PC-9 (cell line): ENCODE results near the gene PALMD. TPM values are rescaled to one million over a fixed set of nuclear protein-coding genes. Genes with fewer than 3 reads are reported as not detected.

Source experiments
- BruUV-seq: library from RNA; stranded (reverse); fragments of 400-500 nt; replicated peaks from 2 replicates; lab custom pipeline; 2021; lab: Mats Ljungman, UMichigan
- CTCF ChIA-PET: fragments of 300-600 bp; sonication (Branson Sonifier 250); formaldehyde crosslinking; loops from one replicate; lab custom pipeline; 2022; ENCODE audit warnings: antibody characterized with exemption; lab: Charles Lee
- POLR2A ChIA-PET: fragments of 300-600 bp; sonication (Branson Sonifier 250); formaldehyde crosslinking; loops from one replicate; lab custom pipeline; 2022; ENCODE audit warnings: antibody characterized with exemption; ENCODE audit not compliant: unreplicated experiment; lab: Charles Lee
- DNase-seq, 2 experiments: peaks; one replicate each; pipeline versions ENCODE4 v3.0.0 to v3.0.0-alpha.2; 2015 to 2022; ENCODE audit warnings: mixed read lengths in 1 of 2
- H2AFZ ChIP-seq: fragments of 200-600 bp; sonication (generic); 2 replicates; pipeline ENCODE4 v1.8.1; 2017; ENCODE audit warnings: antibody characterized with exemption
- H3F3A ChIP-seq: fragments of 200-600 bp; sonication (generic); 2 replicates; pipeline ENCODE4 v1.8.1; 2017; ENCODE audit warnings: antibody characterized with exemption, mild to moderate bottlenecking, low read depth; ENCODE audit not compliant: insufficient read depth
- H3K27ac ChIP-seq: fragments of 200-600 bp; sonication (generic); 2 replicates; pipeline ENCODE4 v1.6.1; 2016; ENCODE audit warnings: mixed run types
- H3K27me3 ChIP-seq: fragments of 200-600 bp; sonication (generic); 2 replicates; pipeline ENCODE4 v1.6.1; 2016; ENCODE audit warnings: low read depth, mixed run types; ENCODE audit not compliant: insufficient read depth
- H3K36me3 ChIP-seq: fragments of 200-600 bp; sonication (generic); 2 replicates; pipeline ENCODE4 v1.6.1; 2016; ENCODE audit warnings: low read depth, mixed run types
- H3K4me1 ChIP-seq: fragments of 200-600 bp; sonication (generic); replicated peaks from 2 replicates; pipeline ENCODE4 v1.6.1; 2016; ENCODE audit warnings: mixed run types; ENCODE audit not compliant: insufficient read depth
- H3K4me2 ChIP-seq: fragments of 200-600 bp; sonication (generic); 2 replicates; pipeline ENCODE4 v1.6.1; 2017; ENCODE audit warnings: mixed run types
- H3K4me3 ChIP-seq: fragments of 200-600 bp; sonication (generic); 2 replicates; pipeline ENCODE4 v1.6.1; 2016; ENCODE audit warnings: mixed run types
- H3K79me2 ChIP-seq: fragments of 200-600 bp; sonication (generic); 2 replicates; pipeline ENCODE4 v1.6.1; 2017; ENCODE audit warnings: low read depth, mixed run types
- H3K9me2 ChIP-seq: fragments of 200-600 bp; sonication (generic); 2 replicates; pipeline ENCODE4 v1.8.1; 2017; ENCODE audit warnings: mild to moderate bottlenecking; ENCODE audit not compliant: insufficient read depth
- H3K9me3 ChIP-seq: fragments of 200-600 bp; sonication (generic); 2 replicates; pipeline ENCODE4 v1.8.1; 2016; ENCODE audit warnings: low read depth; ENCODE audit not compliant: insufficient read depth
- H4K20me1 ChIP-seq: fragments of 200-600 bp; sonication (generic); 2 replicates; pipeline ENCODE4 v1.8.1; 2017; ENCODE audit not compliant: insufficient read depth
- EZH2 ChIP-seq: fragments of 200-600 bp; sonication (generic); IDR thresholded peaks from 2 replicates; pipeline ENCODE4 v1.8.0; 2017; ENCODE audit warnings: antibody characterized with exemption, low read depth
- intact Hi-C: fragments of 100-400 bp; cut with micrococcal nuclease; formaldehyde crosslinking; loops from one replicate; pipeline ENCODE4 v1.10.0; 2022; ENCODE audit not compliant: unreplicated experiment
- total RNA-seq: library from RNA; stranded (reverse); gene quantifications from 2 replicates; pipeline ENCODE4 v1.2.3, GENCODE V29; 2021
- TF ChIP-seq, protein P1 (sequence below): fragments of 200-600 bp; sonication (generic); conservative IDR thresholded peaks from 2 replicates; pipeline ENCODE4 v1.6.1; 2017; ENCODE audit warnings: mixed run types, antibody characterized with exemption, mild to moderate bottlenecking, moderate library complexity

PALMD gene
- total RNA-seq, 1 experiment from 2014 or later = 0.68 TPM

DNA sequence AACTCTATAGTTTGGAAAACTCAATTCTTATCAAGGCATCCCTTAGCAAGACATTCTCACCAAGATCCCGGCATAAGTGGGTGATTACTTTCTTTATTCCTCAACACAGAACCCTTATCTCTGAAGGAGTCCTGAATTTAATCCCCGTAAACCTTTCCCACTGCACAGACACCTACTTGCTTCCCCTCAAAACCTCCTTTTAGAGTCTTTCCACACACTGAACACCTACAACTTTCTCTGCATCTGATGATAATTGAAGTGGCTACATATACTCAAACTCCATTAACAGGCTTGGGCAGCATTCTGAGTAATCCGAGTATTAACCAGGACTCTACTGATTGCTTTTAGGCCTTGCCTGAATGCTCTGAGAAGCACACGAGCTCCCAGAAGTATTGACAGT is 23.5 kb downstream of the PALMD start:
- DNase-seq = no peak
- H3K36me3 ChIP-seq = no peaks in the 10 kb centered on the region
- H3K27ac ChIP-seq = no peak overlapping the region
- H3K9me2 ChIP-seq = no peaks in the 10 kb centered on the region
- no peaks in the 10 kb centered on the region for H3K27me3 ChIP-seq
- TF ChIP-seq EZH2 = no peak
- TF ChIP-seq, protein P1, sequence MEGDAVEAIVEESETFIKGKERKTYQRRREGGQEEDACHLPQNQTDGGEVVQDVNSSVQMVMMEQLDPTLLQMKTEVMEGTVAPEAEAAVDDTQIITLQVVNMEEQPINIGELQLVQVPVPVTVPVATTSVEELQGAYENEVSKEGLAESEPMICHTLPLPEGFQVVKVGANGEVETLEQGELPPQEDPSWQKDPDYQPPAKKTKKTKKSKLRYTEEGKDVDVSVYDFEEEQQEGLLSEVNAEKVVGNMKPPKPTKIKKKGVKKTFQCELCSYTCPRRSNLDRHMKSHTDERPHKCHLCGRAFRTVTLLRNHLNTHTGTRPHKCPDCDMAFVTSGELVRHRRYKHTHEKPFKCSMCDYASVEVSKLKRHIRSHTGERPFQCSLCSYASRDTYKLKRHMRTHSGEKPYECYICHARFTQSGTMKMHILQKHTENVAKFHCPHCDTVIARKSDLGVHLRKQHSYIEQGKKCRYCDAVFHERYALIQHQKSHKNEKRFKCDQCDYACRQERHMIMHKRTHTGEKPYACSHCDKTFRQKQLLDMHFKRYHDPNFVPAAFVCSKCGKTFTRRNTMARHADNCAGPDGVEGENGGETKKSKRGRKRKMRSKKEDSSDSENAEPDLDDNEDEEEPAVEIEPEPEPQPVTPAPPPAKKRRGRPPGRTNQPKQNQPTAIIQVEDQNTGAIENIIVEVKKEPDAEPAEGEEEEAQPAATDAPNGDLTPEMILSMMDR = no peak
- no peak overlapping the region for H2AFZ ChIP-seq
- H3K9me3 ChIP-seq = no peaks in the 10 kb centered on the region
- POLR2A ChIA-PET = no interaction called here
- no peaks in the 10 kb centered on the region for H3K79me2 ChIP-seq
- intact Hi-C loops = no loop called here
- H3F3A ChIP-seq = no peaks in the 10 kb centered on the region; the same call in 1 of the 2 replicates
- CTCF ChIA-PET = no interaction called here
- no peaks in the 10 kb centered on the region for H4K20me1 ChIP-seq
- no TSS peak for BruUV-seq
- no peak overlapping the region for H3K4me2 ChIP-seq
- no peaks in the 10 kb centered on the region for H3K4me1 ChIP-seq
- H3K4me3 ChIP-seq = no peak overlapping the region

- TF ChIP-seq EZH2 = no peak
- TF ChIP-seq, protein P1 = no peak
- no peaks in the 10 kb centered on the region for H3K36me3 ChIP-seq
- no peaks in the 10 kb centered on the region for H4K20me1 ChIP-seq
- no peaks in the 10 kb centered on the region for H3K4me1 ChIP-seq
- H3K4me3 ChIP-seq = no peak overlapping the region
- no TSS peak for BruUV-seq
- no peak for DNase-seq
- no peaks in the 10 kb centered on the region for H3K9me2 ChIP-seq
- H3K9me3 ChIP-seq = no peaks in the 10 kb centered on the region
- POLR2A ChIA-PET = no interaction called here
- no peaks in the 10 kb centered on the region; the same call in 1 of the 2 replicates for H3F3A ChIP-seq
- no peak overlapping the region for H3K4me2 ChIP-seq
- no peaks in the 10 kb centered on the region for H3K27me3 ChIP-seq
- no peaks in the 10 kb centered on the region for H3K79me2 ChIP-seq
- H2AFZ ChIP-seq = no peak overlapping the region
- intact Hi-C loops = no loop called here
- H3K27ac ChIP-seq = no peak overlapping the region
- CTCF ChIA-PET = no interaction called here
Measured at GRCh38 chr1:99669821-99670220, 23.9 kb downstream of the PALMD start.

GRCh38 chr1:99670583-99670982 is 24.7 kb downstream of the PALMD start:
- H3K9me3 ChIP-seq = no peaks in the 10 kb centered on the region
- H3K4me2 ChIP-seq = no peak overlapping the region
- no peak overlapping the region for H3K4me3 ChIP-seq
- H3K79me2 ChIP-seq = no peaks in the 10 kb centered on the region
- H4K20me1 ChIP-seq = no peaks in the 10 kb centered on the region
- DNase-seq = no peak
- no peak for TF ChIP-seq EZH2
- TF ChIP-seq, protein P1 = no peak
- H3K27ac ChIP-seq = no peak overlapping the region
- no peaks in the 10 kb centered on the region for H3K9me2 ChIP-seq
- H2AFZ ChIP-seq = no peak overlapping the region
- H3F3A ChIP-seq = no peaks in the 10 kb centered on the region
- no peaks in the 10 kb centered on the region for H3K36me3 ChIP-seq
- ChIA-PET CTCF (no interaction called here), POLR2A (interaction anchor here (0.9 kb wide), 1 partner anchor 1016 kb away, joined by 4 read pairs; no protein-coding TSS in a partner anchor)
- intact Hi-C loops = no loop called here
- H3K27me3 ChIP-seq = no peaks in the 10 kb centered on the region
- BruUV-seq = no TSS peak
- no peaks in the 10 kb centered on the region for H3K4me1 ChIP-seq
